Peyer's patch (tissue), 4 donors: ENCODE results near the gene BICRA. TPM values are rescaled to one million over a fixed set of nuclear protein-coding genes. Genes with fewer than 3 reads are reported as not detected.
"Not testable (repeated sequence)": the region's sequence is repeated elsewhere in the genome, so short reads cannot be mapped to it uniquely, and the experiment has no call there.

ENCODE experiments used
- DNase-seq, 3 donors: peaks; one replicate each; pipeline ENCODE4 v3.0.0-alpha.2; 2017 to 2019
- H3K27ac ChIP-seq, 4 donors: fragments of 200-600 bp; sonication (generic); one replicate each; pipeline ENCODE4 v1.5.1; 2016 to 2019
- H3K27me3 ChIP-seq, 2 donors: fragments of 200-600 bp; sonication (generic); one replicate each; pipeline ENCODE4 v1.5.1; 2019
- H3K36me3 ChIP-seq, 3 donors: fragments of 200-600 bp; sonication (generic); one replicate each; pipeline ENCODE4 v1.5.1; 2016 to 2019
- H3K4me1 ChIP-seq, 4 donors: fragments of 200-600 bp; sonication (generic); one replicate each; pipeline ENCODE4 v1.5.1; 2016 to 2019
- H3K4me3 ChIP-seq, 4 donors: fragments of 200-600 bp; sonication (generic); 1 replicate in 3 of 4; 2 replicates in 1 of 4; pipeline ENCODE4 v1.5.1; 2016 to 2019; ENCODE audit warnings: mild to moderate bottlenecking in 1 of 4
- H3K9me3 ChIP-seq, 4 donors: fragments of 200-600 bp; sonication (generic); one replicate each; pipeline ENCODE4 v1.5.1; 2016 to 2019; ENCODE audit warnings: mild to moderate bottlenecking in 1 of 4
- POLR2A ChIP-seq, 2 donors: fragments of 450-650 bp; IDR thresholded peaks; one replicate each; pipeline ENCODE4 v1.5.1; 2017; ENCODE audit warnings: antibody characterized with exemption in 2 of 2, mild to moderate bottlenecking in 2 of 2, moderate library complexity in 2 of 2
- total RNA-seq, 4 donors: library from RNA; depleted of rRNA; stranded (reverse); fragments of >200 nt; gene quantifications; one replicate each; pipeline ENCODE4 v1.1.0, GENCODE V29; 2016
- TF ChIP-seq, protein P1 (sequence below), 6 experiments: fragments of 450-650 bp in 4 of 6; fragments of 200-600 bp in 2 of 6; sonication (generic) in 1 of 6; IDR thresholded peaks; one replicate each; pipeline ENCODE4 v1.5.1; 2017 to 2019; ENCODE audit warnings: antibody characterized with exemption in 6 of 6, mild to moderate bottlenecking in 3 of 6, moderate library complexity in 1 of 6

BICRA gene
- total RNA-seq, 4 donors from 2014 or later = 8.2 to 14.9 (median 13.3) TPM

DNA sequence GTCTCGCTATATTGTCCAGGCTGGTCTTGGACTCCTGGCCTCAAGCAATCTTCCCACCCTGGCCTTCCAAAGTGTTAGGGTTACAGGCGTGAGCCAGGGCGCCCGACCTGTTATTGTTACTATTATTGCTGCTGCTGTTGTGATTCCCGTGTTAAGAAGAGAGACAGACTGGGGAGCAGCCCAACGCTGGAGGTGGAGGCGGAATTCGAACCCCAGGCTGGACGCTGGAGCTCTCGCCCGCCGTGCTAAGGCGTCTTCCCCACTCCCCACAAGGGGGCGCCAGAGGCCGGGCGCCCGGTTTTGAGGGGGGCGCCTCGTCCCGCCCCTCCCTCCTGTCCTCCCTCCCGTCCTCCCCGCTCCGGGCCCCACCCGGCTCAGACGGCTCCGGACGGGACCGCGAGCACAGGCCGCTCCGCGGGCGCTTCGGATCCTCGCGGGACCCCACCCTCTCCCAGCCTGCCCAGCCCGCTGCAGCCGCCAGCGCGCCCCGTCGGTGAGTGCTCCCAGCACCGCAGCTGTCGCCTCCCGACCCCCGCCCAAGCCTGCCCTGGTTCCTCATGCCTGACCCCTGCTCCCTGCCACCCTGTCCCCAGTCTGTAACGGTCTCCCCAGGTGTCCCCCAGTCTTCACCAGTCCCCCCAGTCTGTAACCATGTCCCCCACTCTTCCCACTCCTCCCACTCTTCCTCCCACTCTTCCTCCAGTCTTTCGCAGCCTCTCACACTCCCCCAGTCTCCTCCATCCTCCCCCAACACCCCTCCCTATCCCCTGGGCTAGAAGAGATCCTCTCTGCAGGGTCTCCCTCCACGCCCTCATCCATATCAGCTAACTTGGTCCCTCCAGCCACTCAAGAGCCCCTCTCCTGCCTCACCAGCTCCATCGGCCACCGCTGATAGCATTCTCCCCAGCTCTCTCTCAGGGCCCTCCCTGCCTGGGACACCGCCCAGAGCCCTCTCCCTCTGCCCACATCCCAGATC lies 104.4 kb downstream of the BICRA start, which contains the start of gene EHD2:
Gene EHD2, plus strand, starts transcription at position 377 of the 976 bp plus-strand sequence. CDS start 3,191 bp downstream, outside the sequence.
- Histone ChIP-seq H3K27ac (peak within 1 kb of the TSS; percentile 65 to 90 (median 75)), H3K9me3 (peaks cover 0 to 5% (median 0%) of the 10 kb centered on the region in 4 donors), H3K36me3 (no peaks in the 10 kb centered on the region), H3K4me1 (peaks cover 0 to 22% (median 0%) of the 10 kb centered on the region in 4 donors), H3K4me3 (peak within 1 kb of the TSS; percentile 37 to 58 (median 48)), H3K27me3 (no peaks in the 10 kb centered on the region)
- DNase-seq = peak in 2 of 3 donors; percentile 56 to 67
- peak in 1 of 2 donors; percentile 11 for TF ChIP-seq POLR2A (IDR thresholded peaks at IDR 0.05)
- TF ChIP-seq, protein P1, sequence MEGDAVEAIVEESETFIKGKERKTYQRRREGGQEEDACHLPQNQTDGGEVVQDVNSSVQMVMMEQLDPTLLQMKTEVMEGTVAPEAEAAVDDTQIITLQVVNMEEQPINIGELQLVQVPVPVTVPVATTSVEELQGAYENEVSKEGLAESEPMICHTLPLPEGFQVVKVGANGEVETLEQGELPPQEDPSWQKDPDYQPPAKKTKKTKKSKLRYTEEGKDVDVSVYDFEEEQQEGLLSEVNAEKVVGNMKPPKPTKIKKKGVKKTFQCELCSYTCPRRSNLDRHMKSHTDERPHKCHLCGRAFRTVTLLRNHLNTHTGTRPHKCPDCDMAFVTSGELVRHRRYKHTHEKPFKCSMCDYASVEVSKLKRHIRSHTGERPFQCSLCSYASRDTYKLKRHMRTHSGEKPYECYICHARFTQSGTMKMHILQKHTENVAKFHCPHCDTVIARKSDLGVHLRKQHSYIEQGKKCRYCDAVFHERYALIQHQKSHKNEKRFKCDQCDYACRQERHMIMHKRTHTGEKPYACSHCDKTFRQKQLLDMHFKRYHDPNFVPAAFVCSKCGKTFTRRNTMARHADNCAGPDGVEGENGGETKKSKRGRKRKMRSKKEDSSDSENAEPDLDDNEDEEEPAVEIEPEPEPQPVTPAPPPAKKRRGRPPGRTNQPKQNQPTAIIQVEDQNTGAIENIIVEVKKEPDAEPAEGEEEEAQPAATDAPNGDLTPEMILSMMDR (IDR thresholded peaks at IDR 0.05) = peak; percentile 55 to 82 (median 70)

DNA sequence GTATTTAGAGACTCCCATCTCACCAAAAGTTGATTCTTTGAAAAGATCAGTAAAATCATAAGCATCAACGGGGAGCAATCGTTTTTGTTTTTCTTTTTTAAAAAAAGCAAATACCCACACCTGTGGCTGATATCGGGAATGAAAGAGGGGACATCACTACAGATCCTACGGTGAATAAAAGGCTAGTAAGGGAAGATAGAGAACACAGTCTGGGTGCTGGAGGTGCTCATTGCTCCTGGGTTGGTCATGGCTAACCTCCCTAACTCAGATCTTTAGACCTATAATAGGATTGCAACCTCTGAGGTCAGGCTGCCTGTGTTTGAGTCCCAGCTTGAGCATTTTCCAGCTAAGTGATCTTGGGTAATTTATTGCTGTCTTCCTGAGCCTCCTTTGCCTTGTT lies 105.4 kb downstream of the BICRA start:
- H3K27me3 ChIP-seq = no peaks in the 10 kb centered on the region
- DNase-seq = no peak
- peak overlapping the region in 3 of 4 donors; percentile 38 to 58 (median 57) for H3K4me3 ChIP-seq
- H3K36me3 ChIP-seq = no peaks in the 10 kb centered on the region
- TF ChIP-seq POLR2A (IDR thresholded peaks at IDR 0.05) = no peak
- TF ChIP-seq, protein P1 (IDR thresholded peaks at IDR 0.05) = no peak
- H3K27ac ChIP-seq = peak overlapping the region in 1 of 4 donors; percentile 90
- H3K4me1 ChIP-seq = peaks cover 0 to 29% (median 0%) of the 10 kb centered on the region in 4 donors
- peaks cover 0 to 5% (median 0%) of the 10 kb centered on the region in 4 donors for H3K9me3 ChIP-seq

DNA sequence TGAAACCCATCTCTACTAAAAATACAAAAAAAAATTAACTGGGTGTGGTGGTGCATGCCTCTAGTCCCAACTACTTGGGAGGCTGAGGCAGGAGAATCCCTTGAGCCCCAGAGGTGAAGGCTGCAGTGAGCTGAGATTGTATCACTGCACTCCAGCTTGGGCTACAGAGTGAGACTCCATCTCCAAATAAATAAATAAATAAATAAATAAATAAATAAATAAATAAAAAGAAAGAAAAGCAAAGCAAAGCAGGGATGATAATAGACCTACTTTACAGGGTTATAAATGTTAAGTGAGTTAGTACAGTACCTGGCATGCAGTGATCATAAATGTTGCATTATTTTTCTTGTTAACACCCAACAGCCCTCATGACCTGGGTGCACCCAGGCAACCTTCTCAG lies 105.9 kb downstream of the BICRA start:
- peak overlapping the region in 1 of 4 donors; percentile 90 for H3K27ac ChIP-seq
- not testable (repeated sequence) for H3K9me3 ChIP-seq, H3K27me3 ChIP-seq, DNase-seq, H3K36me3 ChIP-seq
- H3K4me1 ChIP-seq = peaks cover 0 to 31% (median 0%) of the 10 kb centered on the region in 4 donors
- peak overlapping the region in 1 of 4 donors; percentile 58 for H3K4me3 ChIP-seq

DNA sequence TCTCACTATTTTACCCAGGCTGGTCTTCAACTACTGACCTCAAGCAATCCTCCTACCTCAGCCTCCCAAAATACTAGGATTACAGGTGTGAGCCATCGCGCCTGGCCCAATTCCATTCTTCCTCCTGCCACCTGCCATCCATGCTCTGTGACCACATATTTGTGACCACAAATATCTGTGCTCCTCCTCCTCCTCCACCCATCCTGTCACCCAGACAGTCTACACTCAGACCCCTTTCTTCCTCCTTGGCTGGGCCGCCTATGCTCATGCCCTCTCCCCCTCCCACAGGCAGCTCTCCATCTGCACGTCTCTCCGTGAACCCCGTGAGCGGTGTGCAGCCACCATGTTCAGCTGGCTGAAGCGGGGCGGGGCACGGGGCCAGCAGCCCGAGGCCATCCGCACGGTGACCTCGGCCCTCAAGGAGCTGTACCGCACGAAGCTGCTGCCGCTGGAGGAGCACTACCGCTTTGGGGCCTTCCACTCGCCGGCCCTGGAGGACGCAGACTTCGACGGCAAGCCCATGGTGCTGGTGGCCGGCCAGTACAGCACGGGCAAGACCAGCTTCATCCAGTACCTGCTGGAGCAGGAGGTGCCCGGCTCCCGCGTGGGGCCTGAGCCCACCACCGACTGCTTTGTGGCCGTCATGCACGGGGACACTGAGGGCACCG lies 107.5 kb downstream of the BICRA start:
- Histone ChIP-seq H3K4me3 (peak overlapping the region in 1 of 4 donors; percentile 19), H3K36me3 (no peaks in the 10 kb centered on the region), H3K4me1 (peaks cover 0 to 39% (median 0%) of the 10 kb centered on the region in 4 donors), H3K27me3 (no peaks in the 10 kb centered on the region), H3K9me3 (peaks cover 0 to 5% (median 0%) of the 10 kb centered on the region in 4 donors), H3K27ac (peak overlapping the region in 1 of 4 donors; percentile 93)
- DNase-seq = no peak
- TF ChIP-seq, protein P1 (IDR thresholded peaks at IDR 0.05) = no peak
- TF ChIP-seq POLR2A (IDR thresholded peaks at IDR 0.05) = no peak

DNA sequence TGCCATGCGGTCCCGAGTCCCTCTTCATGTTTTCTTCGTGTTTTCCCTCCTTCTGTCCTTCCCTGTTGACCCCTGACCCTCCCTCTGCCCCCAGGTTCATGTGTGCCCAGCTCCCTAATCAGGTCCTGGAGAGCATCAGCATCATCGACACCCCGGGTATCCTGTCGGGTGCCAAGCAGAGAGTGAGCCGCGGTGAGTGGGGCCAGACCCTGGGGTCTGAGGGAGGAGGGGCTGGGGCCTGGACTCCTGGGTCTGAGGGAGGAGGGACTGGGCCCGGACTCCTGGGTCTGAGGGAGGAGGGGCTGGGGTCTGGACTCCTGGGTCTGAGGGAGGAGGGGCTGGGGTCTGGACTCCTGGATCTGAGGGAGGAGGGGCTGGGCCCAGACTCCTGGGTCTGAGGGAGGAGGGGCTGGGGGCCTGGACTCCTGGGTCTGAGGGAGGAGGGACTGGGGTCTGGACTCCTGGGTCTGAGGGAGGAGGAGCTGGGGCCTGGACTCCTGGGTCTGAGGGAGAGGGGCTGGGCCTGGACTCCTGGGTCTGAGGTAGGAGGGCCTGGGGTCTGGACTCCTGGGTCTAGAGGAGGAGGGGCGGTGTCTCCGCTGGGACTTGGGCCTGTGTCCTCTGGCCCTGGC lies 109.6 kb downstream of the BICRA start:
- Histone ChIP-seq H3K4me3 (peak overlapping the region in 1 of 4 donors; percentile 24), H3K27ac (peak overlapping the region; percentile 57 to 93 (median 76)), H3K4me1 (peaks cover 0 to 42% (median 0%) of the 10 kb centered on the region in 4 donors)
- not testable (repeated sequence) for H3K36me3 ChIP-seq, DNase-seq, H3K27me3 ChIP-seq, H3K9me3 ChIP-seq
